ENCODE data around the gene C1QA.
"Not testable (repeated sequence)": the region's sequence is repeated elsewhere in the genome, so short reads cannot be mapped to it uniquely, and the experiment has no call there.

C1QA gene

GRCh38 chr1:22666412-22666811, 30.0 kb downstream of the C1QA start:
- no peak for TF ChIP-seq EZH2 (IDR thresholded peaks at IDR 0.05; ENCODE audit: borderline replicate concordance, low read depth, low read length, severe bottlenecking)
- no peak for TF ChIP-seq CTCF (IDR thresholded peaks at IDR 0.05; ENCODE audit: borderline replicate concordance, extremely low read depth, low read length, poor library complexity, severe bottlenecking)
- H4K20me1 ChIP-seq (ENCODE audit: insufficient read depth, low read length), result peaks cover 4% of the 10 kb centered on the region; the same call in 1 of the 2 replicates
- no peaks in the 10 kb centered on the region for H3K36me3 ChIP-seq (ENCODE audit: insufficient read depth, low read length)
- no peak overlapping the region for H3K4me3 ChIP-seq (ENCODE audit: low read depth in 1 of 2, low read length in 2 of 2)
- peaks cover 3% of the 10 kb centered on the region for H3K27me3 ChIP-seq (ENCODE audit: insufficient read depth, low read length, poor library complexity)
- no peak overlapping the region for H3K4me2 ChIP-seq (ENCODE audit: insufficient read depth, low read length)
- no peak overlapping the region for H3K9ac ChIP-seq (ENCODE audit: low read depth, low read length)
- ATAC-seq (ENCODE audit: insufficient read depth, low read depth) (no peak), DNase-seq (no peak)
- H3K79me2 ChIP-seq (ENCODE audit: insufficient read depth, low read length), result no peaks in the 10 kb centered on the region
- H3K9me3 ChIP-seq (ENCODE audit: insufficient read depth, low read length, severe bottlenecking), result no peaks in the 10 kb centered on the region
- H2AFZ ChIP-seq (ENCODE audit: low read depth, low read length), result no peak overlapping the region
- H3K27ac ChIP-seq (ENCODE audit: low read length), result no peak overlapping the region
- no peaks in the 10 kb centered on the region for H3K4me1 ChIP-seq (ENCODE audit: insufficient read depth, low read length)

GRCh38 chr1:22668840-22669239, 32.4 kb downstream of the C1QA start:
- H3K36me3 ChIP-seq (ENCODE audit: insufficient read depth, low read length); H3K4me3 ChIP-seq (ENCODE audit: low read depth in 1 of 2, low read length in 2 of 2); H3K27ac ChIP-seq (ENCODE audit: low read length); DNase-seq; H3K4me1 ChIP-seq (ENCODE audit: insufficient read depth, low read length); H2AFZ ChIP-seq (ENCODE audit: low read depth, low read length); H3K27me3 ChIP-seq (ENCODE audit: insufficient read depth, low read length, poor library complexity); H3K4me2 ChIP-seq (ENCODE audit: insufficient read depth, low read length); H4K20me1 ChIP-seq (ENCODE audit: insufficient read depth, low read length); H3K9me3 ChIP-seq (ENCODE audit: insufficient read depth, low read length, severe bottlenecking); H3K9ac ChIP-seq (ENCODE audit: low read depth, low read length); ATAC-seq (ENCODE audit: insufficient read depth, low read depth); H3K79me2 ChIP-seq (ENCODE audit: insufficient read depth, low read length): not testable (repeated sequence)

GRCh38 chr1:22670352-22670975, 34.0 kb downstream of the C1QA start:
- H3K9me3 ChIP-seq (ENCODE audit: insufficient read depth, low read length, severe bottlenecking), result no peaks in the 10 kb centered on the region
- H3K4me3 ChIP-seq (ENCODE audit: low read depth in 1 of 2, low read length in 2 of 2), result no peak overlapping the region
- peaks cover 4% of the 10 kb centered on the region; the same call in 1 of the 2 replicates for H4K20me1 ChIP-seq (ENCODE audit: insufficient read depth, low read length)
- no peaks in the 10 kb centered on the region for H3K36me3 ChIP-seq (ENCODE audit: insufficient read depth, low read length)
- no peak for TF ChIP-seq CTCF (IDR thresholded peaks at IDR 0.05; ENCODE audit: borderline replicate concordance, extremely low read depth, low read length, poor library complexity, severe bottlenecking)
- no peak for TF ChIP-seq EZH2 (IDR thresholded peaks at IDR 0.05; ENCODE audit: borderline replicate concordance, low read depth, low read length, severe bottlenecking)
- no peak overlapping the region for H3K4me2 ChIP-seq (ENCODE audit: insufficient read depth, low read length)
- no peak overlapping the region for H3K27ac ChIP-seq (ENCODE audit: low read length)
- H3K9ac ChIP-seq (ENCODE audit: low read depth, low read length), result no peak overlapping the region
- DNase-seq, result no peak
- no peak for ATAC-seq (ENCODE audit: insufficient read depth, low read depth)
- H3K79me2 ChIP-seq (ENCODE audit: insufficient read depth, low read length), result no peaks in the 10 kb centered on the region
- no peaks in the 10 kb centered on the region for H3K4me1 ChIP-seq (ENCODE audit: insufficient read depth, low read length)
- H2AFZ ChIP-seq (ENCODE audit: low read depth, low read length), result no peak overlapping the region
- peaks cover 16% of the 10 kb centered on the region for H3K27me3 ChIP-seq (ENCODE audit: insufficient read depth, low read length, poor library complexity)

GRCh38 chr1:22671999-22672398, 35.6 kb downstream of the C1QA start:
- H3K36me3 ChIP-seq (ENCODE audit: insufficient read depth, low read length), result no peaks in the 10 kb centered on the region
- H3K4me1 ChIP-seq (ENCODE audit: insufficient read depth, low read length), result no peaks in the 10 kb centered on the region
- DNase-seq, result no peak
- H3K27me3 ChIP-seq (ENCODE audit: insufficient read depth, low read length, poor library complexity), result peaks cover 16% of the 10 kb centered on the region
- no peaks in the 10 kb centered on the region for H3K79me2 ChIP-seq (ENCODE audit: insufficient read depth, low read length)
- H3K27ac ChIP-seq (ENCODE audit: low read length), result no peak overlapping the region
- H3K4me2 ChIP-seq (ENCODE audit: insufficient read depth, low read length), result no peak overlapping the region
- no peaks in the 10 kb centered on the region for H3K9me3 ChIP-seq (ENCODE audit: insufficient read depth, low read length, severe bottlenecking)
- H4K20me1 ChIP-seq (ENCODE audit: insufficient read depth, low read length), result peaks cover 4% of the 10 kb centered on the region; the same call in 1 of the 2 replicates
- no peak for TF ChIP-seq EZH2 (IDR thresholded peaks at IDR 0.05; ENCODE audit: borderline replicate concordance, low read depth, low read length, severe bottlenecking)
- TF ChIP-seq CTCF (IDR thresholded peaks at IDR 0.05; ENCODE audit: borderline replicate concordance, extremely low read depth, low read length, poor library complexity, severe bottlenecking), result no peak
- no peak overlapping the region for H3K9ac ChIP-seq (ENCODE audit: low read depth, low read length)
- no peak for ATAC-seq (ENCODE audit: insufficient read depth, low read depth)
- H3K4me3 ChIP-seq (ENCODE audit: low read depth in 1 of 2, low read length in 2 of 2), result no peak overlapping the region
- no peak overlapping the region for H2AFZ ChIP-seq (ENCODE audit: low read depth, low read length)
